IPS-18c (cell line): Measurements from ENCODE around the gene CNTROB.
A peak's percentile ranks its signal among the peaks of the same experiment; 100 is the strongest.

Source experiments
- H3K4me3 ChIP-seq: 2 replicates; pipeline ENCODE4 v1.7.0; 2013; ENCODE audit warnings: low read depth, mild to moderate bottlenecking, low read length, moderate library complexity; ENCODE audit not compliant: insufficient read depth
- H3K9me3 ChIP-seq: one replicate; pipeline ENCODE4 v1.6.1; 2013; ENCODE audit warnings: mild to moderate bottlenecking, low read length, moderate library complexity; ENCODE audit not compliant: control insufficient read depth, insufficient read depth

CNTROB gene

GRCh38 chr17:7931709-7932482 lies at the start of gene CNTROB, which contains the start of gene TRAPPC1:
CNTROB (plus strand) TSS chr17:7932206; CDS start chr17:7933080, 874 bp downstream.
TRAPPC1 (minus strand) TSS chr17:7931946; CDS start chr17:7931829, 117 bp downstream.
- Histone ChIP-seq H3K9me3 (no peaks in the 10 kb centered on the region), H3K4me3 (peak within 1 kb of the TSS; percentile 98)

- Histone ChIP-seq H3K4me3 (no peak overlapping the region), H3K9me3 (no peaks in the 10 kb centered on the region)
These were observed 49.4 kb upstream of the CNTROB start for GRCh38 chr17:7882629-7883028.

- H3K9me3 ChIP-seq, result no peaks in the 10 kb centered on the region
- no peak overlapping the region for H3K4me3 ChIP-seq
These were observed 48.1 kb upstream of the CNTROB start for GRCh38 chr17:7883781-7884386.

- Histone ChIP-seq H3K9me3 (no peaks in the 10 kb centered on the region), H3K4me3 (peak overlapping the region; percentile 77; the same call in 1 of the 2 replicates)
These were observed 47.2 kb upstream of the CNTROB start for GRCh38 chr17:7884581-7885366.

GRCh38 chr17:7885367-7886226 lies 46.4 kb upstream of the CNTROB start:
- Histone ChIP-seq H3K9me3 (no peaks in the 10 kb centered on the region), H3K4me3 (peak overlapping the region; percentile 77)

DNA sequence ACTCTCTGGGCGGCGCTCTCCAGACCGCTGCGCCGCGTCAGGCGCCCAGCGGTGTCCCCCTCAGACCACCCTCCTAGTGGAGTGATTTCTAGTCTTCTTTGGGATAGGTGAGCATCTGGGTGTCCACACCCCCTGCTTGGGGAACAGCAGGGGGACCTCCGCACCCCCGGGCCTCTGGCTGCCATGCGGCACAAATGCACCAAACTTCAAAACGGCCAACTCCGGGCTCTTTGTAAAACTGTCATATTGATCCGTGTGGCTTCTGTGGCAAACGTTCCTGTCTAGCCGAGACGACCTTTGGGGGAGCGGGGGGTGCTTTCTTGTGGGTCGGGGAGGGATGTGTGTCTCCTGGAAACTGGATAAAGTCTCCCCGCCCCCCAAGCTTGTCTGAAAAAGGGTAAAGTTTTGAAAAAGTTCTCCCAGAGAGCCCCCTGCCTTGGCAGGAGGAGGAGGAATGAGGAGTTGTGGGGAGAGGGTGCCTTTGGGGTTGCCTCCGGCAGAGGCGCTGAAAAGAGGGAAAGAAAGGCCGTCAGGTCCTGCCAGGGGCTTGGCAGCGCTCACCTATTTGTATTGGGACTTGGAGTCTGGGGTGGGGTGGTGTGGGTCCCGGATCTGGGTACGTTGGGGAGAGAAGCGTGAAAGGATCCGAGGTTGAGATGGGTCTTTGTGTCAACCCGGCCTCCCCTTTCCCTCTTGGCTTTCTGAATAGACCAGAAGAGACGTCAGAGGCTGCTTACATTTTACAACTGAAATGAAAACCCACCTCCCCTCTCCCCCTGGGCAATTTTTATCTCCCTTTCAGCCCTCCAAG lies 45.6 kb upstream of the CNTROB start:
- no peaks in the 10 kb centered on the region for H3K9me3 ChIP-seq
- peak overlapping the region; percentile 77 for H3K4me3 ChIP-seq

DNA sequence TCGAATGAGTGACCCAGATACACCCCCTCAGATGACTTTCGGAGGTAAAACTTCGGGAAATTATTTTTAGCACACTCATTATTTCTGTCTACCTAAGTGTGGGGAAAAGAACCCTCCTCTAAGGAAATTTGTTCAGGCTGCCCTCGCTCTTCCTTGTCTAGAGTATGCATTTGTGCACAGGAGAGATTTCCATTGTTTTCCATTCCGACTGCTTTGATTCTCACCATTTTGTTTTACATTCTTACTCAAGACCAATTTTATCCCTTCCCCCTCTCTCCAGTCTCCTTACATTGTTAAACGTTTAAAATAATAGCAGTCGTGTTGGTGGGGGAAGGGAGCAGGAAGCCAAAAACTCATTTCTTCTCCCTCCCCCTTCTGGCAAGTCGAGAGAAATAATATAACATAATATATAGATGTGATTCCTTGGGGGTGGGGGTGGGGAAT lies 44.9 kb upstream of the CNTROB start:
- Histone ChIP-seq H3K4me3 (peak overlapping the region; percentile 77), H3K9me3 (no peaks in the 10 kb centered on the region)

- no peaks in the 10 kb centered on the region for H3K9me3 ChIP-seq
- H3K4me3 ChIP-seq, result peak overlapping the region; percentile 77
These were observed 44.4 kb upstream of the CNTROB start for GRCh38 chr17:7887482-7888183.

GRCh38 chr17:7888184-7888920 lies 43.7 kb upstream of the CNTROB start, which contains the start of gene CHD3:
CHD3 (plus strand) TSS chr17:7888789; CDS start chr17:7889001, 212 bp downstream.
- Histone ChIP-seq H3K9me3 (no peaks in the 10 kb centered on the region), H3K4me3 (peak within 1 kb of the TSS; percentile 77)

DNA sequence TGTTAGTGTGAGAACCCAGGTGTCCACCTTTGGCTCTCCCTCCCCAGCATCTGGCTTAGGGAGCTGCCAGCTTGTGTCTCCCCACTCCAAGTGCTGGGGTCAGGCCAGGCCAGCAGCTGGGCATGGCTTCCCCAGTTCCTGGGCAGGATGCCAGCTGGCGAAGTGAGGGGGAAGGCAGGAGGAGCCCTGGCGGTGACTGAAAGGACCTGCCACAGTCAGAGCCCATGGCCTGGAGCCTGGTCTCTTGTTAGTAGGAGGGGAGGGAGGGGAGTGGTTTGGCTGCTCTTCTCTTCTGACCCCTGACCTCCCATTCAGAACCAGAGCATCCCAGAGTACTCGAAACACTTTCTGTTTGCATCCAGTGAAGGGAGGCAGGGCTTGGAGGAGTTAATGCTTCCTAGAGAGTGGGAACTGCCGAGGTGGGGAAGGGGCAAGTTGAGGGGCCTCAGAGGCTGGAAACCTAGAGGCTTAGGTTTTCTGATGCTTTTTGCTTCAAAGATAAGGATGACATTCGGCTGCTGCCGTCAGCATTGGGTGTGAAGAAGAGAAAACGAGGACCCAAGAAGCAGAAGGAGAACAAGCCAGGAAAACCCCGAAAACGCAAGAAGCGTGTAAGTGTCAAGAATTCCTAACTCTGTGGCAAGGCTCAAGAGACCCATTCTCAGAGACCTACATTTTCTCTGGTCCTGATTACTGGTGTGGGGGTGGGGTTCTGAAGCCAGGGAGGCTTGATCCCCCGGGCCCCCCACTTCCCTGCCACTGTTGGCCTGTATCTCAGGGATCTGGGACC lies 42.6 kb upstream of the CNTROB start:
- no peaks in the 10 kb centered on the region for H3K9me3 ChIP-seq
- no peak overlapping the region for H3K4me3 ChIP-seq

- Histone ChIP-seq H3K9me3 (no peaks in the 10 kb centered on the region), H3K4me3 (no peak overlapping the region)
These were observed 38.7 kb upstream of the CNTROB start for GRCh38 chr17:7893187-7893880.

DNA sequence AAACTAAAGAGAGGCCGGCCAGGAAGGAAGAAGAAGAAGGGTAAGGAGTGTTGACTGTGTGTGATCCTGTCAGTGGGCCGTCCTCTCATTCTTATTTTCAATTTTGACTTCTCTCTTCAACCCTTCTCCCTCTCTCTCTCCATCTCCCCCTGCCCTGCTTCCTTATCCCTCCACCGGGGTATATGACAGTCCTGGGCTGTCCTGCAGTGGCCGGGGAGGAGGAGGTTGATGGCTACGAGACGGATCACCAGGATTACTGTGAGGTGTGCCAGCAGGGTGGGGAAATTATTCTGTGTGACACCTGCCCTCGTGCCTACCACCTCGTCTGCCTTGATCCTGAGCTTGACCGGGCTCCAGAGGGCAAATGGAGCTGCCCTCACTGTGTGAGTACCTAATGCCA lies 37.8 kb upstream of the CNTROB start:
- no peaks in the 10 kb centered on the region for H3K9me3 ChIP-seq
- no peak overlapping the region for H3K4me3 ChIP-seq

DNA sequence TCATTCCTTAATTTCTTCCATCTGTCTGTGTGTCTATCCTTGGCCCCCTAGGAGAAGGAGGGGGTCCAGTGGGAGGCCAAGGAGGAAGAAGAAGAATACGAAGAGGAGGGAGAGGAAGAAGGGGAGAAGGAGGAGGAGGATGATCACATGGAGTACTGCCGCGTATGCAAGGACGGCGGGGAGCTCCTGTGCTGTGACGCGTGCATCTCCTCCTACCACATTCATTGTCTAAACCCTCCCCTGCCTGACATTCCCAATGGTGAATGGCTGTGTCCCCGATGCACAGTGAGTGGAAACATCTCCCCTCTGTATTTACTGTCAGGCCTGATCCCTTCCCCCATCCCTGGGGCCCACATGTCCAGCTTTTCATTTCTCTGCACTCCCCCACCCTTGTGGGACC lies 37.1 kb upstream of the CNTROB start:
- no peak overlapping the region for H3K4me3 ChIP-seq

DNA sequence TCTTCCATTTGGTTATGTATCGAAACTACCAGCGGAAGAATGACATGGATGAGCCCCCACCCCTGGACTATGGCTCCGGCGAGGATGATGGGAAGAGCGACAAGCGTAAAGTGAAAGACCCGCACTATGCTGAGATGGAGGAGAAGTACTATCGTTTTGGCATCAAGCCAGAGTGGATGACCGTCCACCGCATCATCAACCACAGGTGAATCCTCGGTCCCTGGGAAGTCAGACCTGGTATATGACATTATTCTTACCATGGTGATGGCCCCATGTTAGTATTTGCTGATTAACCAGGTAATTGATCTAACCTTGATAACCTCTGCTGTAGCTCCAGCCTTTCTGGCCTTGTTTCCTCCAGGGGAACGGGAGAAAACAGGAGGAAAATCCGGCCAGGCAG lies 34.9 kb upstream of the CNTROB start:
- H3K9me3 ChIP-seq, result no peaks in the 10 kb centered on the region
- no peak overlapping the region for H3K4me3 ChIP-seq

More for the DNA sequence above, 37.1 kb upstream of the CNTROB start:
- no peaks in the 10 kb centered on the region for H3K9me3 ChIP-seq
